ENCODE results near the gene CELSR1.
A peak's percentile ranks its signal among the peaks of the same experiment; 100 is the strongest.

Gene CELSR1

DNA sequence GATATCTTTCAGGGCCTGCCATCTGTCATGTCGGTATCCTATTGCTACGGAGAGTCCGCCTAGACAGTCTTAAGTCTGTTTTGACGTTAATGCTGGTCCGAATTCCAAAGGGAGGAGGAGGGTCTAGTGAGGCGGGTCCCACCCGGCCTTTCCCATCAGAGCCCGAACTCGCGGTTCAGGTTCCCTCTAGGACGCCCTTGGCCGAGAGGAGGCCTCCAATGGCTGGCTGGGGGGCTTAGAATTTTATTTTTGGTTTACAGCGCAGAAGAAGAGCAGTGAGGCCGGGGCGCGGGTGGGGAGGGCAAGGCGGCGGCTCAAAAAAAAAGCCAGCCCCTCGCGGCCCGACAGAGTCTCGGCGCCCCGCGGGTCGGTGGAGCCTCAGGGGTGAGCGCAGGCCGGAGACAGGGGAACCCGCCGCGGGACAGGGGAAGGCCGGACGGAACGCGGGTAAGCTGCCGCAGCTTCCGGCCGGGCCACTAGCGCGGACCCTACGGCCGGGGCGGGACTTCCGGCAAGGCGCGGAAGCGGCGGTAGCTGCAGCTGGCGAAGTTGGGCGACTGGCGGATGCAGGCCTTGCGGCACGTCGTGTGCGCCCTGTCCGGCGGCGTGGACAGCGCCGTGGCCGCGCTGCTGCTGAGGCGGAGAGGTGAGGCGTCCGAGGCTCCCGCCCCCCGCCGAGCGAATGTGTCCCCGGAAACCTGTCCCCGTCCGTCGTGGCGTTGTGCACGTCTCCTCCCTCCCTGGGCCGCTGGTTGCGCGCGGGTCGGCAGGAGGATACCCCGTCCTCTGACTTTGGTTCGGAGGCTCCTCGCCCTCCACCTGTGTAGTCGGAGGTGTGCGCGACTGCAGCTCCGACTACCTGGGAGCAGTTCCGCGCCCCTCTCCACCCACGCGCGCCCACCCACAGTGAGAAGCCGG, 202.0 kb downstream of the CELSR1 start, which contains the start of gene TRMU:
Gene TRMU (plus strand): TSS at position 514 of the 918 bp plus-strand sequence. CDS start 51 bp downstream, at position 565.
- peak within 1 kb of the TSS; percentile 56 to 92 for H3K9ac ChIP-seq (ENCODE audit: low read length in 2 of 2)
- no peaks in the 10 kb centered on the region for H3K27me3 ChIP-seq (ENCODE audit: control insufficient read depth in 1 of 2, insufficient read depth in 2 of 2, low read length in 2 of 2)
- H3K4me3 ChIP-seq (ENCODE audit: low read length in 2 of 2) = peak within 1 kb of the TSS; percentile 59 to 89
- no peaks in the 10 kb centered on the region for H3K9me3 ChIP-seq (ENCODE audit: control insufficient read depth in 2 of 2, low read length in 2 of 2)
- H3K27ac ChIP-seq (ENCODE audit: low read length) = peak within 1 kb of the TSS; percentile 92
- H3K4me1 ChIP-seq (ENCODE audit: control insufficient read depth, insufficient read depth, low read length) = peaks cover 18% of the 10 kb centered on the region
- peaks cover 12 to 14% of the 10 kb centered on the region in 2 donors for H3K36me3 ChIP-seq (ENCODE audit: control insufficient read depth in 2 of 2, insufficient read depth in 2 of 2, low read length in 2 of 2)

DNA sequence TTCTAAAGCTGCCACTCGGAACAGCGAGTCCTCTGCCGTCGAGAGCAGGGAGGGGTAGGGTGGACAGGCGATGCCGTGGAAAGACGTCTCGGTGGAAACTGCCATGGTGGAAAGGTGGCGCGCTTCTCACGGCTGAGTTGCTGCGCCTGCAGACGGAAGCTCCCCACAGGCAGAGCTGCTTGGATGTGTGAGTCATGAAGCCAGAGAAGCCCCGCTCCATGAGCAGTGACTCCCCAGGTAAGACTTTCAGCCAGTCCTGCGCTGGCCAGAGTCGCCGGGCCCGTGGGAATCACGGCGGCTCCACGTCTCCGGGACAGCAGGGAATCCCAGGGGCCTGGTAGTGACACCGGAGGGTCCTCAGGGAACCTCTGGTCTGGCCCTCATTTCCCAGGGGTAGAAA, 205.9 kb downstream of the CELSR1 start:
- H3K36me3 ChIP-seq (ENCODE audit: control insufficient read depth in 2 of 2, insufficient read depth in 2 of 2, low read length in 2 of 2) = no peaks in the 10 kb centered on the region
- H3K9me3 ChIP-seq (ENCODE audit: control insufficient read depth in 2 of 2, low read length in 2 of 2) = no peaks in the 10 kb centered on the region
- H3K27me3 ChIP-seq (ENCODE audit: control insufficient read depth in 1 of 2, insufficient read depth in 2 of 2, low read length in 2 of 2) = no peaks in the 10 kb centered on the region
- H3K27ac ChIP-seq (ENCODE audit: low read length) = no peak overlapping the region
- no peak overlapping the region for H3K9ac ChIP-seq (ENCODE audit: low read length in 2 of 2)
- peaks cover 5% of the 10 kb centered on the region for H3K4me1 ChIP-seq (ENCODE audit: control insufficient read depth, insufficient read depth, low read length)
- no peak overlapping the region for H3K4me3 ChIP-seq (ENCODE audit: low read length in 2 of 2)

DNA sequence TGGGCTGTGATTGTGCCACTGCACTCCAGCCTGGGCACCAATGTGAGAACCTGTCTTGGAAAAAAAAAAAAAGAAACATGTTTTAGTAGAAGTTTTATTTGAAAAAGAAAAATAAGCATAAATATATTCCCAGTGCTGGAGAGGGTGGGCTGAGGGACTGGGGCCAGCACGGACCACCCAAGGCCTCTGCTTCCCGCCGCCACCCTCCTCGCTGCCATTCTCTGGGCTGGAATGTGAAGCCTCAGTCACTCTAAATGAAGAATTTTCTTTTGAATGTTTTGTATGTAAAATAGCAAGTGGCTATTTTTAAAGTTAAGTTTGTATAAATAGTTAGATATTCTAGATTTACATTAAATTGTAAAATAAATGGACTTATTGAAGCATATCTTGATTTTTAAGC, 207.0 kb downstream of the CELSR1 start:
- no peaks in the 10 kb centered on the region for H3K27me3 ChIP-seq (ENCODE audit: control insufficient read depth in 1 of 2, insufficient read depth in 2 of 2, low read length in 2 of 2)
- no peak overlapping the region for H3K4me3 ChIP-seq (ENCODE audit: low read length in 2 of 2)
- no peaks in the 10 kb centered on the region for H3K4me1 ChIP-seq (ENCODE audit: control insufficient read depth, insufficient read depth, low read length)
- no peak overlapping the region for H3K9ac ChIP-seq (ENCODE audit: low read length in 2 of 2)
- H3K9me3 ChIP-seq (ENCODE audit: control insufficient read depth in 2 of 2, low read length in 2 of 2) = no peaks in the 10 kb centered on the region
- no peaks in the 10 kb centered on the region for H3K36me3 ChIP-seq (ENCODE audit: control insufficient read depth in 2 of 2, insufficient read depth in 2 of 2, low read length in 2 of 2)
- no peak overlapping the region for H3K27ac ChIP-seq (ENCODE audit: low read length)

DNA sequence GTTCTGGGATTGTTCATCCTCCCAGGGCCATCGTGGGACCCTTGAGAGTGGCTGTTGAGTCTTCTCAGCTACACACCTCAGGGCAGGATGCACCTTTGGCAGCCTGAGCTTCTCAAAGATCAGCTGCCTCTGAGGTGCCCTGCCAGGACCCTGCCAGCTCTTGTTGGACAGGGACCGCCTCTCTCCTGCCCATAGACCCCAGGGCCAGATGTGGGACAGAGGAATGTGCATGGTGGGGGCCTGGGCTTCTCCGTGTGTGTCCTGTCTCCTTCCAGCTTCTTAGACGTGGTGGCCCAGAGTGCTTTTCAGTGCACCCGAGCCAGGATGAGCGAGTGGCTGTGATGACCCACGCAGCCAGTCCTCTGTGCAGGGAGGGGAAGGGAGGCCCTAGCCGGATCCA, 207.8 kb downstream of the CELSR1 start:
- Histone ChIP-seq H3K4me3 (ENCODE audit: low read length in 2 of 2) (no peak overlapping the region), H3K4me1 (ENCODE audit: control insufficient read depth, insufficient read depth, low read length) (no peaks in the 10 kb centered on the region), H3K9ac (ENCODE audit: low read length in 2 of 2) (no peak overlapping the region), H3K36me3 (ENCODE audit: control insufficient read depth in 2 of 2, insufficient read depth in 2 of 2, low read length in 2 of 2) (no peaks in the 10 kb centered on the region), H3K9me3 (ENCODE audit: control insufficient read depth in 2 of 2, low read length in 2 of 2) (no peaks in the 10 kb centered on the region), H3K27ac (ENCODE audit: low read length) (no peak overlapping the region), H3K27me3 (ENCODE audit: control insufficient read depth in 1 of 2, insufficient read depth in 2 of 2, low read length in 2 of 2) (no peaks in the 10 kb centered on the region)

DNA sequence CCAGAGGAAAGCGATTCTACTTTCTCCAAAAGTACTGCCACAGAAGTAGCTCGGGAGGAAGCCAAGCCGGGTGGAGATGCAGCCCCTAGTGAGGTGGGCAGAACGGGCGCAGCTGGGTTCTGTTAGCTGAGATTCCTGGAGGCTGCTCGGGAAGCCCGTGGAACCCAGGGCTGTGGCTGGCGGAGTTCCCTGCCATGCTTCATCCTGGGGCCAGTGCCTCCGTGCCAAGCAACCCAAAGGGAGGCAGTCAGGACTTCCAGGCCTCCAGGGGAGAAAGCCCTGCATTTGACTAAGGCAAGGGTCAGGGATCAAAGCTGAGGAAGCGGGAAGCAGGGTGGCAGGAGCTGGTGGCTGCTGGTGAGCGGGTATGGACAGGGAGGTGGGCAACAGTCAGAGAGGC, 208.6 kb downstream of the CELSR1 start:
- Histone ChIP-seq H3K27me3 (ENCODE audit: control insufficient read depth in 1 of 2, insufficient read depth in 2 of 2, low read length in 2 of 2) (no peaks in the 10 kb centered on the region), H3K9ac (ENCODE audit: low read length in 2 of 2) (no peak overlapping the region), H3K36me3 (ENCODE audit: control insufficient read depth in 2 of 2, insufficient read depth in 2 of 2, low read length in 2 of 2) (no peaks in the 10 kb centered on the region), H3K4me1 (ENCODE audit: control insufficient read depth, insufficient read depth, low read length) (no peaks in the 10 kb centered on the region), H3K9me3 (ENCODE audit: control insufficient read depth in 2 of 2, low read length in 2 of 2) (no peaks in the 10 kb centered on the region), H3K4me3 (ENCODE audit: low read length in 2 of 2) (no peak overlapping the region), H3K27ac (ENCODE audit: low read length) (no peak overlapping the region)

DNA sequence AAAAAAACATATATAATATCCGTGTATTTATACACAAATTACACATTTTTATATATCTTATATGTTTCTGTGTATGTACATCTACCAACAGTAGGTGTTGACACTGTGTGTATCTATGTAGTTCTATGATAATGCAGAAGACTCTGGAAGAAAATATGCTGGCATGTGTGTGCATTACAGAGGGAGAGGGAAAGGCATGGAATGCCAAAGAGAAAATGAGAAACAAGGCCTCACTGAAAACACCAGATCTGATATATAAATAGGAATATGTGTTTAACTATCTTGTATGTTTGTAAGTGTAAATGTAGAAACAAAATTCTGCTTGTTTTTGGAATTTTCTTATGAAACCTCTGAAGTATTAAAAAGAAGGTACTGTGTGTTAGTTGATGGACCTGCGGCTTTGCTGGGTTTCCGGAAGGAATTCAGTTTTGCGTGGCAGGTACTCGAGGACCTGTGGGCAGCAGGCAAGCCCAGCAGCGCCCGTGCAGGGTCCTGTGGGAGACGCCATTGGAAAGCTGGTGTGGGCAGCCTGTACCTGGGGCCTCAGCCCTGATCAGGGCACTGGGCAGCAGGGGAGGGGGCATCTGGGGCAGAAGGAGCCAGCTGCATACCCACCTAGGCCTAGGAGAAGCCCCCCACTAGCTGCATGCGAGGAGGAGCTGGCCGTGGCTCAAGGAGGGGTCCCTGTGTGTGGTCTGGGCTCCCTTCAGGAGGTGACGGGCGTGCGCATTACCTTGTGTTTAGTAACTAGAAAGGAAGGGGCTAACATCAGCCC, 209.5 kb downstream of the CELSR1 start:
- no peaks in the 10 kb centered on the region for H3K36me3 ChIP-seq (ENCODE audit: control insufficient read depth in 2 of 2, insufficient read depth in 2 of 2, low read length in 2 of 2)
- no peak overlapping the region for H3K9ac ChIP-seq (ENCODE audit: low read length in 2 of 2)
- no peaks in the 10 kb centered on the region for H3K4me1 ChIP-seq (ENCODE audit: control insufficient read depth, insufficient read depth, low read length)
- H3K4me3 ChIP-seq (ENCODE audit: low read length in 2 of 2) = no peak overlapping the region
- no peaks in the 10 kb centered on the region for H3K9me3 ChIP-seq (ENCODE audit: control insufficient read depth in 2 of 2, low read length in 2 of 2)
- H3K27ac ChIP-seq (ENCODE audit: low read length) = no peak overlapping the region
- H3K27me3 ChIP-seq (ENCODE audit: control insufficient read depth in 1 of 2, insufficient read depth in 2 of 2, low read length in 2 of 2) = no peaks in the 10 kb centered on the region

DNA sequence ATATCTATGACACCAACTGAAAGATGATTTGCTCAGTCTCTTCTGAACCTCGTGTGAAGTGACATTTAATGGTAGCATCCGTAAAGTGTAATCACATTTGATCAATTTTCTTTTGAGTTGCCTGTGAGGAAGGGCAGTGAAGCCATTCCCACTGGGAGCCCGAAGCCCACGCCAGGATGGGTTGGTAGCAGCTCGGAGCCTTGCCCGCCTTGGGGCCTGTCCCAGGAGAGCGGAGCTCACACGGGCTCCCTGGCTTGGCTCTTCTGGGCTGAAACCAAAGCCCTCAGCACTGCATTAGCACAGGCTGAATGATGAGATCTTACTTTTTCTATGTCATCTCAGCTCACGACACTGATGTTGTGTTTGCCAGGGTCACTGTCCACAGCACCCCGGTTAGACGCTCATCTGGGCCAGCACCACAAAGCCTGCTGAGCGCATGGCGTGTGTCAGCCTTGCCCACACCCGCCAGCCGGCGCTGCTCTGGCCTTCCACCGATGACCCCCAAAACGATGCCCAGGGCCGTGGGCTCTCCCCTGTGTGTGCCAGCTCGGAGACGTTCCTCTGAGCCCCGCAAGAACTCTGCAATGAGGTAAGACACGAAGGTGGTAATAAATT, 211.2 kb downstream of the CELSR1 start:
- Histone ChIP-seq H3K4me1 (ENCODE audit: control insufficient read depth, insufficient read depth, low read length) (no peaks in the 10 kb centered on the region), H3K9ac (ENCODE audit: low read length in 2 of 2) (no peak overlapping the region), H3K4me3 (ENCODE audit: low read length in 2 of 2) (no peak overlapping the region), H3K27me3 (ENCODE audit: control insufficient read depth in 1 of 2, insufficient read depth in 2 of 2, low read length in 2 of 2) (no peaks in the 10 kb centered on the region), H3K36me3 (ENCODE audit: control insufficient read depth in 2 of 2, insufficient read depth in 2 of 2, low read length in 2 of 2) (no peaks in the 10 kb centered on the region), H3K27ac (ENCODE audit: low read length) (no peak overlapping the region), H3K9me3 (ENCODE audit: control insufficient read depth in 2 of 2, low read length in 2 of 2) (no peaks in the 10 kb centered on the region)

DNA sequence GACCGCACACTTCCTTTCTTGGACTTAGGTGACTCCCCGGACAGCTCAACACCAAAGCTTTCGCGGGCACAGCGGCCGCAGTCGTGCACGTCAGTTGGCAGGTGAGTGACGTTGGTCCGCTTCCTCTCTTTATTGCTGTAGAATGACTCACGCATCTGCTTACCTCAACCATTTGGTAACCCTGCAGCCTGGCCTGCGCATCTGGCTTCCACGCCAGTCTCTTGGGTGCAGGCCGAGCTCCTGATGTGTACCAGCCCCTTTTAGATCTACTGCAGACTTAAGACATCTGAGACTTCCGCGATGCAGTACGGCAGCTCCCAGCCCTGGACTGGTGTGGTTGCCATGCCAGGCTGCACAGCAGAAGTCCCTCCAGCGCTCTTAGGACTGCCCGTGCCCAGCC, 214.3 kb downstream of the CELSR1 start:
- Histone ChIP-seq H3K36me3 (ENCODE audit: control insufficient read depth in 2 of 2, insufficient read depth in 2 of 2, low read length in 2 of 2) (no peaks in the 10 kb centered on the region), H3K27ac (ENCODE audit: low read length) (no peak overlapping the region)

DNA sequence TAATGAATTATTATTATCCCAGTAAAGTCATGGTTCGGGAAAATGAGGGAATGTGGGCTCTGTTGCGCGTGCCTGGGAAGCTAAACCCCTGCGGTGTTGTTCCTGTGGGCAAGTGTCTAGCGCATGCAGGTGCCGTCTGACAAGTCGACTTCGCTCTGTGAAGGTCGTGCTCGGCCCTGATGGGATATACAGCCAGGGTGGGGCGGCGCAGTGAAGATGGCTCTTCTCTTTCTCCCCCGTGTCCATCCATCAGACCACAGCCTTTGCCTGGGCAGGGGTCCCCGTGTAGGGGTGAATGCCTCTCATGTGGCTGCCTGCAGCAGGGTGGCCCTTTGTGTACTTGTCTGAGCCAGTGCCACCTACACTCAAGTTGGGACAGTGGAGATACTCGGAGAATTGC, 214.7 kb downstream of the CELSR1 start:
- Histone ChIP-seq H3K9me3 (ENCODE audit: control insufficient read depth in 2 of 2, low read length in 2 of 2) (no peaks in the 10 kb centered on the region), H3K27ac (ENCODE audit: low read length) (no peak overlapping the region), H3K4me1 (ENCODE audit: control insufficient read depth, insufficient read depth, low read length) (no peaks in the 10 kb centered on the region), H3K4me3 (ENCODE audit: low read length in 2 of 2) (no peak overlapping the region), H3K36me3 (ENCODE audit: control insufficient read depth in 2 of 2, insufficient read depth in 2 of 2, low read length in 2 of 2) (no peaks in the 10 kb centered on the region), H3K9ac (ENCODE audit: low read length in 2 of 2) (no peak overlapping the region), H3K27me3 (ENCODE audit: control insufficient read depth in 1 of 2, insufficient read depth in 2 of 2, low read length in 2 of 2) (no peaks in the 10 kb centered on the region)

More for the DNA sequence above, 214.3 kb downstream of the CELSR1 start:
- H3K27me3 ChIP-seq (ENCODE audit: control insufficient read depth in 1 of 2, insufficient read depth in 2 of 2, low read length in 2 of 2) = no peaks in the 10 kb centered on the region
- no peaks in the 10 kb centered on the region for H3K4me1 ChIP-seq (ENCODE audit: control insufficient read depth, insufficient read depth, low read length)
- H3K9ac ChIP-seq (ENCODE audit: low read length in 2 of 2) = no peak overlapping the region
- no peak overlapping the region for H3K4me3 ChIP-seq (ENCODE audit: low read length in 2 of 2)
- no peaks in the 10 kb centered on the region for H3K9me3 ChIP-seq (ENCODE audit: control insufficient read depth in 2 of 2, low read length in 2 of 2)

DNA sequence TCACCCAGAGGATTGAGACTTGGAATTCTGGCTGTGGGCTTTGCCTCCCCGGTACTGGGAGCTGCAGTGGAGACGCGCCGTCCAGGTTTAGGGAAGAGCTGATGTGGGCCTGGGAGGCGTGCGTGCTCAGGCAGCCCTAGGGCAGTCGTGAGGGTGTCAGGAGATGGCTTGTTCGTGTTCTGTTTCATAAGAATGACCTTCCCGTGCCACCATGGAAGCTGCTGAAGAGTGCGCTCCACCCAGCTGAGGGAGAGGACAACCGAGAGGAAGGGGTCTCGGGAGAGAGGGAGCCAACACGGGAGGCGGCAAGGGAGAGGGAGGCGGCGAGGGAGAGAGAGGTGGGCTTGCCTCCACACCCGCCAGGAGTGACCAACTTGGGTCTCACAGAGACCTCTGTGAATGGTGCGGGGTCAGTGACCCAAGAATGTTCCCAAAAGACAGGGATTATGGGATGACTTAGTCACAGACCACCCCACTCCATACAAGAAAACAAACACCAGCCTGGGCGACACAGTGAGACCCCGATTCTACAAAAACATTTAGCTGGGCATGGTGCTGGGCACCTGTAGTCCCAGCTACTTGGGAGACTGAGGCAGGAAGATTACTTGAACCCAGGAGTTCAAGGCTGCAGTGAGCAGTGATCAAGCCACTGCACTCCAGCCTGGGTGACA, 216.6 kb downstream of the CELSR1 start:
- Histone ChIP-seq H3K9me3 (ENCODE audit: control insufficient read depth in 2 of 2, low read length in 2 of 2) (no peaks in the 10 kb centered on the region), H3K4me1 (ENCODE audit: control insufficient read depth, insufficient read depth, low read length) (no peaks in the 10 kb centered on the region)

More for the DNA sequence above, 216.6 kb downstream of the CELSR1 start:
- H3K27ac ChIP-seq (ENCODE audit: low read length) = no peak overlapping the region
- H3K36me3 ChIP-seq (ENCODE audit: control insufficient read depth in 2 of 2, insufficient read depth in 2 of 2, low read length in 2 of 2) = no peaks in the 10 kb centered on the region
- no peak overlapping the region for H3K4me3 ChIP-seq (ENCODE audit: low read length in 2 of 2)
- no peaks in the 10 kb centered on the region for H3K27me3 ChIP-seq (ENCODE audit: control insufficient read depth in 1 of 2, insufficient read depth in 2 of 2, low read length in 2 of 2)
- H3K9ac ChIP-seq (ENCODE audit: low read length in 2 of 2) = no peak overlapping the region
